ENCODE data around the gene MTA3.

Gene MTA3

GRCh38 chr2:42545023-42545721 lies 23.3 kb upstream of the MTA3 start:
- DNase-seq (ENCODE audit: low read depth in 2 of 2): no peak
- no peak overlapping the region for H3K4me3 ChIP-seq (replicated peaks in 1 of 2; ENCODE audit: low read depth in 2 of 2, low read length in 2 of 2)
- no peak for TF ChIP-seq CTCF (IDR thresholded peaks at IDR 0.05; ENCODE audit: low read depth, low read length)

GRCh38 chr2:42545841-42546390 lies 22.5 kb upstream of the MTA3 start:
- DNase-seq (ENCODE audit: low read depth in 2 of 2): no peak
- no peak overlapping the region for H3K4me3 ChIP-seq (replicated peaks in 1 of 2; ENCODE audit: low read depth in 2 of 2, low read length in 2 of 2)
- no peak for TF ChIP-seq CTCF (IDR thresholded peaks at IDR 0.05; ENCODE audit: low read depth, low read length)

GRCh38 chr2:42547014-42547413 lies 21.4 kb upstream of the MTA3 start:
- no peak for DNase-seq (ENCODE audit: low read depth in 2 of 2)
- no peak for TF ChIP-seq CTCF (IDR thresholded peaks at IDR 0.05; ENCODE audit: low read depth, low read length)
- no peak overlapping the region for H3K4me3 ChIP-seq (replicated peaks in 1 of 2; ENCODE audit: low read depth in 2 of 2, low read length in 2 of 2)

- H3K4me3 ChIP-seq (replicated peaks in 1 of 2; ENCODE audit: low read depth in 2 of 2, low read length in 2 of 2): no peak overlapping the region
- TF ChIP-seq CTCF (IDR thresholded peaks at IDR 0.05; ENCODE audit: low read depth, low read length): no peak
Observed at GRCh38 chr2:42547446-42548295, 20.8 kb upstream of the MTA3 start.

GRCh38 chr2:42550870-42551269 lies 17.6 kb upstream of the MTA3 start:
- no peak for TF ChIP-seq CTCF (IDR thresholded peaks at IDR 0.05; ENCODE audit: low read depth, low read length)
- no peak for DNase-seq (ENCODE audit: low read depth in 2 of 2)
- no peak overlapping the region for H3K4me3 ChIP-seq (replicated peaks in 1 of 2; ENCODE audit: low read depth in 2 of 2, low read length in 2 of 2)

More at GRCh38 chr2:42547446-42548295, 20.8 kb upstream of the MTA3 start:
- DNase-seq (ENCODE audit: low read depth in 2 of 2): no peak

- TF ChIP-seq CTCF (IDR thresholded peaks at IDR 0.05; ENCODE audit: low read depth, low read length): no peak
- no peak overlapping the region for H3K4me3 ChIP-seq (replicated peaks in 1 of 2; ENCODE audit: low read depth in 2 of 2, low read length in 2 of 2)
- no peak for DNase-seq (ENCODE audit: low read depth in 2 of 2)
Observed at GRCh38 chr2:42554392-42554791, 14.0 kb upstream of the MTA3 start.

All from cardiac fibroblast (primary cell).